ENCODE results near the gene STK4. TPM values are rescaled to one million over a fixed set of nuclear protein-coding genes. Genes with fewer than 3 reads are reported as not detected.
A peak's percentile ranks its signal among the peaks of the same experiment; 100 is the strongest.

STK4 gene
- total and polyA plus RNA-seq, 2 of the 8 experiments (the other 6 are each of a cell fraction or from before 2014, with no cell fraction given): 12.0 to 34.3 TPM

DNA sequence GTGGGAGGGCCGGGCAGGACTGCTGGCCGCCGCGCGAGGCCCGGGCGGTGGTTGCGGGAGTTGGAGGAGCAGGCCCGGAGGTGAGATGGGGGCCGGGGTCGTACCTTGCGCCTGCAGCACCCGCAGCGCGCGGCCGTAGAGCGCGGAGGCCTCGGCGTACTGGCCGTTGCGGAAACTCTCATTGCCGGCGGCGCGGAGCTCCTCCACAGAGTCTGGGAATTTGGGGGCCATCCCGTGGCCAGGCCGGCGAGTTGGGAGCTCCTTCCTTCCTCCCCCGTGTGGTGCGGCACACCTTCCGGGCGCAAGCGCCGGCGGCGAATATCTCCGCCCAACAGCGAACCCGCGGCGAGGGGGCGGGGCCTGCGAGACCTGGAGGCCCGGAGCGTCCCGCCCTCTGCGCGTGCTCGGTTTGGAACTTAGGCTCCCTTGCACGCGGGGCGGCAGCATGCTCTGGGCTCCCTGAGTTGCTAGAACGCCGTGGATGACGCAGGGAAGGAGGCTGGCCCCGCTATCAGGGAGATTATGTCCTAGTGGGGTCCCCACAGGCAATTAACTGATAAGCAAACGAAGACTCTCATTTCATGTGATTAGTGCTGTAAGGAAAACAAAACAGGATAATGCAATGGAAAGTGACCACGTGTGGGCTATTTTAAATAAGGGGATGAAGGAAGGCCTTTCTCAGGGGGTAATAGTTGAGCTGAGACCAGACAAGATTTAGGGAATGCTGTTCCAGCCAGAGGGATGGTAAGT is 6.0 kb upstream of the STK4 start, which contains the start of gene TOMM34 (continued):
- TF ChIP-seq KDM4A (IDR thresholded peaks at IDR 0.05; ENCODE audit: low read depth, low read length, severe bottlenecking) (peak; percentile 88), TAF7 (optimal IDR thresholded peaks at IDR 0.05; ENCODE audit: borderline replicate concordance, low read depth, low read length) (peak; percentile 40), EGR1 (IDR thresholded peaks at IDR 0.05; ENCODE audit: borderline replicate concordance, low read depth, low read length) (no peak), PHF8 (conservative IDR thresholded peaks at IDR 0.05; ENCODE audit: low read depth, low read length) (peak; percentile 75), CBX8 (IDR thresholded peaks at IDR 0.05; ENCODE audit: borderline replicate concordance, low read depth, low read length) (no peak), POLR2A (IDR thresholded peaks at IDR 0.05; ENCODE audit: control extremely low read depth in 1 of 2, low read depth in 2 of 2, low read length in 2 of 2) (peak; percentile 43 to 90), SP2 (IDR thresholded peaks at IDR 0.05; ENCODE audit: low read length) (no peak), CHD2 (IDR thresholded peaks at IDR 0.05; ENCODE audit: low read length) (peak; percentile 34; the same call in 1 of the 2 replicates), HDAC6 (IDR thresholded peaks at IDR 0.05; ENCODE audit: low read depth, low read length) (no peak), TBP (IDR thresholded peaks at IDR 0.05; ENCODE audit: low read depth, low read length) (peak; percentile 60; the same call in 1 of the 2 replicates), RBBP5 (IDR thresholded peaks at IDR 0.05; ENCODE audit: borderline replicate concordance, low read depth, low read length) (peak; percentile 89; the same call in 1 of the 2 replicates), SIX5 (IDR thresholded peaks at IDR 0.05; ENCODE audit: low read depth, low read length) (no peak), CREB1 (IDR thresholded peaks at IDR 0.05) (peak; percentile 70)
- TF ChIP-seq, protein P1, sequence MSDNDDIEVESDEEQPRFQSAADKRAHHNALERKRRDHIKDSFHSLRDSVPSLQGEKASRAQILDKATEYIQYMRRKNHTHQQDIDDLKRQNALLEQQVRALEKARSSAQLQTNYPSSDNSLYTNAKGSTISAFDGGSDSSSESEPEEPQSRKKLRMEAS (IDR thresholded peaks at IDR 0.05): peak; percentile 94

Data from H1 (cell line).